Naive thymus-derived CD4-positive, alpha-beta T cell (primary cell): Measurements from ENCODE around the gene PRXL2A. TPM values are rescaled to one million over a fixed set of nuclear protein-coding genes. Genes with fewer than 3 reads are reported as not detected.
A peak's percentile ranks its signal among the peaks of the same experiment; 100 is the strongest.

Source experiments
- ATAC-seq: fragments of 150-1000 bp; cut with Tn5 transposase; 2 replicates; pipeline ENCODE4 v1.10.0; 2021; ENCODE audit warnings: mild to moderate bottlenecking, moderate library complexity
- CTCF ChIA-PET: fragments of 350-600 bp; sonication (Branson Sonifier 250); formaldehyde crosslinking; loops from one replicate; lab custom pipeline; 2021; ENCODE audit warnings: antibody characterized with exemption; lab: Charles Lee
- POLR2A ChIA-PET: fragments of 350-600 bp; sonication (Branson Sonifier 250); formaldehyde crosslinking; loops from one replicate; lab custom pipeline; 2021; ENCODE audit warnings: antibody characterized with exemption, inconsistent platforms; lab: Charles Lee
- DNase-seq, 9 donors: peaks; one replicate each; pipeline versions ENCODE4 v3.0.0 to v3.0.0-alpha.2; 2020 to 2022; ENCODE audit warnings: mixed read lengths in 1 of 9
- H3K27ac ChIP-seq: one replicate; pipeline ENCODE4 v1.7.0; 2013; ENCODE audit warnings: mild to moderate bottlenecking, low read depth, low read length, moderate library complexity
- H3K27me3 ChIP-seq, 2 donors: one replicate each; pipeline ENCODE4 v1.7.0; 2013; ENCODE audit warnings: low read length in 2 of 2, mild to moderate bottlenecking in 2 of 2, moderate library complexity in 2 of 2; ENCODE audit not compliant: control insufficient read depth in 2 of 2, insufficient read depth in 2 of 2
- H3K36me3 ChIP-seq, 3 experiments: 1 replicate in 2 of 3; 2 replicates in 1 of 3; pipeline ENCODE4 v1.7.0; 2013; ENCODE audit warnings: low read length in 3 of 3, mild to moderate bottlenecking in 3 of 3, moderate library complexity in 1 of 3; ENCODE audit not compliant: insufficient read depth in 3 of 3, control insufficient read depth in 2 of 3
- H3K4me1 ChIP-seq, 2 donors: one replicate each; pipeline ENCODE4 v1.7.0; 2013; ENCODE audit warnings: low read length in 2 of 2, mild to moderate bottlenecking in 2 of 2, moderate library complexity in 1 of 2; ENCODE audit not compliant: control insufficient read depth in 2 of 2, insufficient read depth in 2 of 2
- H3K4me3 ChIP-seq: 2 replicates; pipeline ENCODE4 v1.7.0; 2013; ENCODE audit warnings: mild to moderate bottlenecking, low read length
- H3K9me3 ChIP-seq, 3 experiments: 1 replicate in 2 of 3; 2 replicates in 1 of 3; pipeline ENCODE4 v1.7.0; 2013; ENCODE audit warnings: low read length in 3 of 3; ENCODE audit not compliant: control insufficient read depth in 2 of 3
- H3K27ac Mint-ChIP-seq, 9 donors: one replicate each; pipeline ENCODE4 v1.8.0; 2020 to 2022; ENCODE audit warnings: mixed read lengths in 9 of 9, mild to moderate bottlenecking in 8 of 9, moderate library complexity in 5 of 9, inconsistent platforms in 2 of 9
- H3K27me3 Mint-ChIP-seq, 5 donors: one replicate each; pipeline ENCODE4 v1.8.0; 2021 to 2022; ENCODE audit warnings: mixed read lengths in 5 of 5, mild to moderate bottlenecking in 1 of 5
- H3K36me3 Mint-ChIP-seq, 5 donors: one replicate each; pipeline ENCODE4 v1.8.0; 2020 to 2022; ENCODE audit warnings: mixed read lengths in 5 of 5, mild to moderate bottlenecking in 3 of 5, inconsistent platforms in 1 of 5
- H3K4me1 Mint-ChIP-seq, 7 donors: one replicate each; pipeline ENCODE4 v1.8.0; 2020 to 2022; ENCODE audit warnings: mixed read lengths in 7 of 7, mild to moderate bottlenecking in 3 of 7, inconsistent platforms in 1 of 7
- H3K4me3 Mint-ChIP-seq, 10 donors: one replicate each; pipeline ENCODE4 v1.8.0; 2020 to 2022; ENCODE audit warnings: mild to moderate bottlenecking in 10 of 10, mixed read lengths in 10 of 10, moderate library complexity in 6 of 10, inconsistent platforms in 2 of 10
- H3K9me3 Mint-ChIP-seq, 11 donors: one replicate each; pipeline ENCODE4 v1.8.0; 2020 to 2022; ENCODE audit warnings: mixed read lengths in 11 of 11, mild to moderate bottlenecking in 4 of 11, inconsistent platforms in 1 of 11, moderate library complexity in 1 of 11
- intact Hi-C, 2 donors: fragments of 100-400 bp; cut with micrococcal nuclease; formaldehyde crosslinking; loops; one replicate each; pipeline ENCODE4 v1.15.1; 2023
- polyA plus RNA-seq, 2 donors: library from polyadenylated mRNA; unstranded; fragments of 300-500 nt; fragmentation: Illumina TruSeq; gene quantifications; one replicate each; pipeline ENCODE4 v1.2.3, GENCODE V29; 2021
- total RNA-seq, 6 experiments: library from RNA in 5 of 6; stranded (reverse) in 5 of 6; gene quantifications; 1 replicate in 5 of 6; 2 replicates in 1 of 6; pipeline ENCODE4 v1.2.3 and lab custom pipeline; 2021 to 2026

PRXL2A gene
- total and polyA plus RNA-seq, 7 experiments from 2014 or later: 5.6 to 20.1 (median 8.6) TPM

- Mint-ChIP-seq H3K27ac (peak overlapping the region; percentile 87 to 99 (median 98)), H3K9me3 (peaks cover 0 to 3% (median 0%) of the 10 kb centered on the region in 11 donors), H3K36me3 (peaks cover 9 to 60% (median 15%) of the 10 kb centered on the region in 5 donors), H3K27me3 (no peaks in the 10 kb centered on the region), H3K4me1 (peaks cover 85 to 98% (median 96%) of the 10 kb centered on the region in 7 donors), H3K4me3 (peak overlapping the region; percentile 79 to 99 (median 98))
- Histone ChIP-seq H3K9me3 (no peaks in the 10 kb centered on the region), H3K4me1 (peaks cover 88 to 92% of the 10 kb centered on the region in 2 donors), H3K36me3 (no peaks in the 10 kb centered on the region), H3K4me3 (peak overlapping the region; percentile 87), H3K27me3 (no peaks in the 10 kb centered on the region), H3K27ac (peak overlapping the region; percentile 84)
- no peak for ATAC-seq
- intact Hi-C loops: loop anchor here in 1 of 2 donors (10.0 kb wide), 1 partner anchor 1016 kb away; the partner anchor contains the start of gene ZCCHC24
- POLR2A ChIA-PET: interaction anchor here (0.8 to 32.8 kb wide), 9 partner anchors 9 to 273 kb away, joined by 3 to 608 read pairs (median 6); partner anchors contain the start of gene PRXL2A
- no peak for DNase-seq
- CTCF ChIA-PET: interaction anchor here (0.9 to 39.2 kb wide), 7 partner anchors 8 to 45 kb away, joined by 4 to 839 read pairs (median 8); no protein-coding TSS in a partner anchor
These were observed 52.3 kb downstream of the PRXL2A start for GRCh38 chr10:80460399-80461207.

GRCh38 chr10:80461208-80462183 is 53.1 kb downstream of the PRXL2A start:
- H3K9me3 Mint-ChIP-seq: no peaks in the 10 kb centered on the region
- peak overlapping the region; percentile 84 for H3K27ac ChIP-seq
- ChIA-PET CTCF (interaction anchor here (0.9 to 39.2 kb wide), 7 partner anchors 9 to 44 kb away, joined by 4 to 839 read pairs (median 13); no protein-coding TSS in a partner anchor), POLR2A (interaction anchor here (0.5 to 32.8 kb wide), 7 partner anchors 9 to 274 kb away, joined by 3 to 608 read pairs (median 5); no protein-coding TSS in a partner anchor)
- H3K4me3 Mint-ChIP-seq: peak overlapping the region; percentile 79 to 99 (median 98)
- no peaks in the 10 kb centered on the region for H3K36me3 ChIP-seq
- peaks cover under 1 to 55% (median 12%) of the 10 kb centered on the region in 5 donors for H3K36me3 Mint-ChIP-seq
- no peaks in the 10 kb centered on the region for H3K27me3 ChIP-seq
- H3K4me3 ChIP-seq: peak overlapping the region; percentile 87
- peaks cover 84 to 98% (median 96%) of the 10 kb centered on the region in 7 donors for H3K4me1 Mint-ChIP-seq
- H3K27ac Mint-ChIP-seq: peak overlapping the region; percentile 87 to 99 (median 98)
- DNase-seq (no peak), ATAC-seq (no peak)
- H3K9me3 ChIP-seq: no peaks in the 10 kb centered on the region
- peaks cover 96% of the 10 kb centered on the region in 2 donors for H3K4me1 ChIP-seq
- intact Hi-C loops: loop anchor here in 1 of 2 donors (10.0 kb wide), 1 partner anchor 1017 kb away; the partner anchor contains the start of gene ZCCHC24
- no peaks in the 10 kb centered on the region for H3K27me3 Mint-ChIP-seq

GRCh38 chr10:80462299-80462980 is 54.1 kb downstream of the PRXL2A start:
- peak overlapping the region; percentile 44 for H3K4me3 ChIP-seq

DNA sequence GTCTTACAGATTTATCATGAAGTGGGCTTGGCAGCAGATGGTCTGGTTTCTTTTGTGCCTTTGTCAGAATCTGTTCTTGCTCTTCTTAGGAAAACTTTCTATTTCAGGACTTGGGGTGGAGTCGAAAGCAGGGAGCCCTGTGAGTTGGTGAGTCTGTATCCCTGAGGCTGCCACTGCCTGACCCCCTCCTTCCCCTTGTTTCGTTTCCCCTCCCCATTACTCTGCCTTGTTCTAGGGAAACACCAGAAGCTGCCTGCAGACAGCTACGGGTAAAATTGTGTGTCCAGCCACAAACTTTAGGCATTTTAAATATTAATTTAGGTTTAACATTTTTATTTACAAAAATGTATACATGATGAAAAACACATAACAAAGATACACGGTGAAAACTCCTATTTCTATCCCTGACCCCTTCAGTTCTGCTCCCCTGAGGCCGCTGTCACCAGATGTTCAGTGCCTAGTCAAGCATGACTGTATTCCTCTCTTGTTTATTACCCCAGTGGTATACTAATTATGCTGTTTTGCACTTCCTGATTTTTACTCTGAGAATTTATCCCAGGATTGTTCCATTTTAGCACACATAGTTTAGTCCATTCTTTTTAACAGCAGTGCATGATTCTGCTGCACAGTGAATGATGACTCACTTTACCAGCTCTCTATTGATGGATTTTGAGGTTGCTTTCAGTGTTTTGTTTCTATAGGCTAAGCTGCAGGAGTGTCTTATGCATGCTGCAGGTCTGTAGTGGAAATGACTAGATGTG is 54.8 kb downstream of the PRXL2A start:
- intact Hi-C loops: loop anchor here (1.0 to 10.0 kb wide), 2 partner anchors 8 to 1018 kb away; partner anchors contain the start of gene ZCCHC24 (in 1 of the 2)
- ChIA-PET CTCF (interaction anchor here (0.7 to 39.2 kb wide), 8 partner anchors 12 to 43 kb away, joined by 3 to 839 read pairs (median 4); no protein-coding TSS in a partner anchor), POLR2A (interaction anchor here (1.0 to 32.8 kb wide), 7 partner anchors 7 to 67 kb away, joined by 3 to 608 read pairs (median 318); partner anchors contain the start of gene TSPAN14)
- Histone ChIP-seq H3K27me3 (no peaks in the 10 kb centered on the region), H3K27ac (peak overlapping the region; percentile 84), H3K36me3 (no peaks in the 10 kb centered on the region), H3K9me3 (no peaks in the 10 kb centered on the region), H3K4me1 (peaks cover 95 to 97% of the 10 kb centered on the region in 2 donors), H3K4me3 (peak overlapping the region; percentile 57)
- no peaks in the 10 kb centered on the region for H3K9me3 Mint-ChIP-seq
- peak overlapping the region; percentile 87 to 99 (median 98) for H3K27ac Mint-ChIP-seq
- DNase-seq (peak in 1 of 9 donors; percentile 45), ATAC-seq (no peak)
- H3K27me3 Mint-ChIP-seq: no peaks in the 10 kb centered on the region
- H3K36me3 Mint-ChIP-seq: peaks cover 0 to 51% (median 12%) of the 10 kb centered on the region in 5 donors
- H3K4me1 Mint-ChIP-seq: peaks cover 84 to 100% (median 98%) of the 10 kb centered on the region in 7 donors
- peak overlapping the region; percentile 79 to 99 (median 88) for H3K4me3 Mint-ChIP-seq

More at GRCh38 chr10:80462299-80462980, 54.1 kb downstream of the PRXL2A start:
- Mint-ChIP-seq H3K4me3 (peak overlapping the region; percentile 62 to 99 (median 94)), H3K9me3 (no peaks in the 10 kb centered on the region), H3K4me1 (peaks cover 88 to 100% (median 98%) of the 10 kb centered on the region in 7 donors), H3K27me3 (no peaks in the 10 kb centered on the region), H3K27ac (peak overlapping the region; percentile 75 to 99 (median 98)), H3K36me3 (peaks cover 0 to 56% (median 12%) of the 10 kb centered on the region in 5 donors)
- DNase-seq (no peak), ATAC-seq (no peak)
- intact Hi-C loops: loop anchor here in 1 of 2 donors (10.0 kb wide), 1 partner anchor 1018 kb away; the partner anchor contains the start of gene ZCCHC24
- H3K9me3 ChIP-seq: no peaks in the 10 kb centered on the region
- no peaks in the 10 kb centered on the region for H3K36me3 ChIP-seq
- ChIA-PET POLR2A (interaction anchor here (17.0 to 32.8 kb wide), 4 partner anchors 7 to 38 kb away, joined by 318 to 608 read pairs (median 450); partner anchors contain the start of gene TSPAN14), CTCF (interaction anchor here (0.7 to 39.2 kb wide), 6 partner anchors 13 to 43 kb away, joined by 3 to 839 read pairs (median 8); no protein-coding TSS in a partner anchor)
- no peaks in the 10 kb centered on the region for H3K27me3 ChIP-seq
- peak overlapping the region; percentile 84 for H3K27ac ChIP-seq
- H3K4me1 ChIP-seq: peaks cover 97 to 98% of the 10 kb centered on the region in 2 donors

- H3K4me3 ChIP-seq: peak overlapping the region; percentile 57
- Mint-ChIP-seq H3K27me3 (no peaks in the 10 kb centered on the region), H3K4me3 (peak overlapping the region; percentile 79 to 99 (median 88)), H3K9me3 (no peaks in the 10 kb centered on the region), H3K4me1 (peaks cover 77 to 100% (median 96%) of the 10 kb centered on the region in 7 donors), H3K27ac (peak overlapping the region; percentile 87 to 99 (median 98)), H3K36me3 (peaks cover 0 to 48% (median 12%) of the 10 kb centered on the region in 5 donors)
- H3K36me3 ChIP-seq: no peaks in the 10 kb centered on the region
- H3K4me1 ChIP-seq: peaks cover 88 to 96% of the 10 kb centered on the region in 2 donors
- DNase-seq (no peak), ATAC-seq (no peak)
- H3K9me3 ChIP-seq: no peaks in the 10 kb centered on the region
- H3K27me3 ChIP-seq: no peaks in the 10 kb centered on the region
- CTCF ChIA-PET: interaction anchor here (1.1 to 39.2 kb wide), 7 partner anchors 16 to 42 kb away, joined by 3 to 839 read pairs (median 5); no protein-coding TSS in a partner anchor
- POLR2A ChIA-PET: interaction anchor here (1.0 to 32.8 kb wide), 7 partner anchors 7 to 66 kb away, joined by 3 to 608 read pairs (median 318); partner anchors contain the start of gene TSPAN14
- intact Hi-C loops: loop anchor here (1.0 to 10.0 kb wide), 3 partner anchors 8 to 1019 kb away; partner anchors contain the start of gene ZCCHC24 (in 1 of the 2)
- peak overlapping the region; percentile 84 for H3K27ac ChIP-seq
These were observed 55.5 kb downstream of the PRXL2A start for GRCh38 chr10:80463868-80464267.
